ENCODE measurements around the gene ECHS1. TPM values are rescaled to one million over a fixed set of nuclear protein-coding genes. Genes with fewer than 3 reads are reported as not detected.

ECHS1 gene
- total RNA-seq, 2 experiments from 2014 or later: 34.0 to 50.2 TPM

DNA sequence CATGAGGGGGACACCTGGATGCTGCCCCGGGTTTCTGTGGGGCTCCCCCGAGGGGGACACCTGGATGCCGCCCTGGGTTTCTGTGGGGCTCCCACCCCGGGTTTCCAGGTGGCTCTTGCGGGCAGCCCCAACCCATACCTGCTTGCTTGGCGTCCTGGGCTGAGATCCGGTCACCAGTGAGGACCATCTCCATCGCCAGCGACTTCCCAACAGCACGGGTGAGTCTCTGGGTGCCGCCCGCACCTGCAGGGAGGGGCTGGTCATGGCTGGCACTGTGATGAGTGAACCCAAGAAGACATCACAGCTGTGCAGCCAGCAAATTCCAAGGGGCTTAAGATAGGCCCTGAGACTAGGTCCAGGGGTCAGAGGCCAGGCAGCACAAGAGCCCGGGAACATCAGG is 6.4 kb downstream of the ECHS1 start:
- CTCF ChIA-PET: no interaction called here
- no peak for ATAC-seq
- Mint-ChIP-seq H3K4me3 (no peak overlapping the region), H3K4me1 (peaks cover 7% of the 10 kb centered on the region), H3K27me3 (no peaks in the 10 kb centered on the region), H3K36me3 (peaks cover 2% of the 10 kb centered on the region), H3K9me3 (ENCODE audit: low read depth) (no peaks in the 10 kb centered on the region), H3K27ac (no peak overlapping the region)
- no peak for DNase-seq

DNA sequence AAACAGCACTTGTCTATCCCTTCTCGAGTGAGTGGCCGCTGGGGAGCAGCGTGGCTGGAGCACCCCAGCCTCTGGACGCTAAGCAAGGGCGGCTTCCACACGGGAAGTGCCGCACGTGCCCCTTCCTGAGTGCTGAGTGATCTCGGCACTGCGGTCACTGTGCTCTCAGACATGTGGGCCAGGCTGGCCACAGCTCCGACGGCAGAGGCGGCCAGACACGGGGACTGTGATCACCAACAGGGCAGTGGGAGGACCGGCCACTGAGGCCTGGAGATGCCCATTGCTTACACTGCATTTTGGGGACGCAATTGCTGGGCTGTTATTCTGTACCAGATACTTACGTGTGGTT is 7.0 kb downstream of the ECHS1 start:
- Mint-ChIP-seq H3K9me3 (ENCODE audit: low read depth) (no peaks in the 10 kb centered on the region), H3K36me3 (peaks cover 2% of the 10 kb centered on the region), H3K4me1 (peaks cover 10% of the 10 kb centered on the region), H3K27me3 (no peaks in the 10 kb centered on the region), H3K4me3 (no peak overlapping the region), H3K27ac (no peak overlapping the region)
- CTCF ChIA-PET: no interaction called here
- DNase-seq: no peak
- ATAC-seq: no peak

- Mint-ChIP-seq H3K36me3 (peaks cover 2% of the 10 kb centered on the region), H3K27ac (no peak overlapping the region), H3K4me1 (peaks cover 10% of the 10 kb centered on the region), H3K4me3 (no peak overlapping the region), H3K27me3 (no peaks in the 10 kb centered on the region), H3K9me3 (ENCODE audit: low read depth) (no peaks in the 10 kb centered on the region)
- ATAC-seq: no peak
- DNase-seq: no peak
- CTCF ChIA-PET: no interaction called here
Observed at GRCh38 chr10:133365461-133366129, 7.6 kb downstream of the ECHS1 start.

DNA sequence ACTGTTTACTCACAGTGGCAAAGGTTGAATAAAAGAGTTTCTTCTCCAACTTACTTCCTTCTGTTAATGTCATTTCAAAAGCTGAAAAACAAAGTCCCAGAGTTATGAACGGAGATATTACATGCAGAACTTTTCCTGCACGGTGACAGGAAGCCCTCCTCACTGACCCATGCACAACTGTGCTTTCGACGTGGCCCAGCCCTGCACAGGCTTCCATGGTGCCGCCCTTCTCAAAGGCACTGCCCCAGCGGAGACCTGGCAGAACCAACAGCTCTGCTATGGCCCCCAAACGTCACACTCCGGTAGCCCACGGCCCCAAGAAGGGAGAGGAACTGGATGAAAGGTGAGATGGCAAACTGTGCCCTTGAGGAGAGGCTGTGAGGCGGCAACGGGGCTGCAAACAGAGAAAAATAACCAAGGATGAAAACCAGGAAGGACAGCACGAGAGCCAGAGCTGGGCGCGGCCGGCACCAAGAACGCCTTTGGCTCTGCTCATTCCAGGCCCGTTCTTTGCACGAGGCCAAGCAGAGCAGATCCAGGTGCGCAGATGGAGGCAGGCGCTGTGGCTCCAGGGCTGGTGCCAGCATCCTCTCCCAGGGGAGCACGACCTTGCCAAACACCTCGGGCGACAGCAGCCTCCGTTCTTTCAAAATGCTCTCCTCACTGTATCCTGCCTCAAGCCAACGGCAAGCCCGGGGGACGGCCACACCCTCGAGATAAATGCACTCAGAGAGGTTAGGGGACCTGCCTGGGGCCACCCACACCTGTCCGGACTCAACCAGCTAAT is 8.3 kb downstream of the ECHS1 start:
- DNase-seq: no peak
- ATAC-seq: no peak
- no peaks in the 10 kb centered on the region for H3K9me3 Mint-ChIP-seq (ENCODE audit: low read depth)
- peaks cover 2% of the 10 kb centered on the region for H3K36me3 Mint-ChIP-seq
- no peak overlapping the region for H3K4me3 Mint-ChIP-seq
- no peaks in the 10 kb centered on the region for H3K27me3 Mint-ChIP-seq
- H3K27ac Mint-ChIP-seq: no peak overlapping the region
- H3K4me1 Mint-ChIP-seq: peaks cover 10% of the 10 kb centered on the region
- CTCF ChIA-PET: interaction anchor here (1.8 to 2.0 kb wide), 2 partner anchors 35 to 73 kb away, joined by 5 to 6 read pairs; no protein-coding TSS in a partner anchor

DNA sequence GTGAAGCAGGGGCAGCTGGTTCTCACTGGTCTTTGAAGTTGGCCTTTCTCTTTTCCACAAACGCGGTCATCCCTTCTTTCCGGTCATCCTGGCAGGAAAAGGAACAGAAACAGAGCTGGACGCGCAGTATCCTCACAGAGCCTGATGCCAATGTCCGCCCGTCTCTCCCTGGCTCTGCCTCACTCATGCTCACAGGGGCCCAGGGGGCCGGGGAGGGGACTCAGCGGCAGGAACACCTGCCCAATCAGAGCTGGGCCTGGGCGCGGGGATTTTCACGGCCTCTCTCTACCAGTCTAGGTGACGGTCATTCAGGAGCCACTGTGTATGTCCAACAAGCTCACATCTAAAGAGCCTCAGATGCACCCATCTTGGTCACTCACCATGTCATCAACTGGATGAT is 10.3 kb downstream of the ECHS1 start:
- Mint-ChIP-seq H3K27me3 (no peaks in the 10 kb centered on the region), H3K36me3 (peaks cover 2% of the 10 kb centered on the region), H3K27ac (no peak overlapping the region), H3K4me3 (no peak overlapping the region), H3K4me1 (peaks cover 10% of the 10 kb centered on the region), H3K9me3 (ENCODE audit: low read depth) (no peaks in the 10 kb centered on the region)
- CTCF ChIA-PET: interaction anchor here (1.8 kb wide), 1 partner anchor 75 kb away, joined by 5 read pairs; no protein-coding TSS in a partner anchor
- ATAC-seq: no peak
- no peak for DNase-seq

GRCh38 chr10:133361773-133362441 is 11.2 kb downstream of the ECHS1 start:
- H3K27me3 Mint-ChIP-seq: no peaks in the 10 kb centered on the region
- peaks cover 10% of the 10 kb centered on the region for H3K4me1 Mint-ChIP-seq
- peaks cover 2% of the 10 kb centered on the region for H3K36me3 Mint-ChIP-seq
- no peak for DNase-seq
- peak overlapping the region; percentile 16 for H3K27ac Mint-ChIP-seq
- H3K9me3 Mint-ChIP-seq (ENCODE audit: low read depth): no peaks in the 10 kb centered on the region
- peak overlapping the region; percentile 13 for H3K4me3 Mint-ChIP-seq
- no peak for ATAC-seq
- CTCF ChIA-PET: interaction anchor here (0.6 to 1.9 kb wide), 4 partner anchors 9 to 47 kb away, joined by 3 to 8 read pairs (median 4); partner anchors contain the start of gene PRAP1

DNA sequence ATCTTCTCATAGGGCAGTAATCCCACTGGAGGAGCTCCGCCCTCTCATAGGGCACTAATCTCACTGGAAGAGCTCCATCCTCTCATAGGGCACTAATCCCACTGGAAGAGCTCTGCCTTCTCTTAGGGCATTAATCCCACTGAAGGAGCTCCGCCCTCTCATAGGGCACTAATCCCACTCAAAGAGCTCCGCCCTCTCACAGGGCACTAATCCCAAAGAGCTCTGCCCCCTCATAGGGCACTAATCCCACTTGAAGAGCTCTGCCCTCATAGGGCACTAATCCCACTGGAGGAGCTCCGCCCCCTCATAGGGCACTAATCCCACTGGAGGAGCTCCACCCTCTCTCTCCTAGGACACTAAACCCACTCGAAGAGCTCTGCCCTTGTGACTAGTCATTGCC is 11.9 kb downstream of the ECHS1 start:
- Mint-ChIP-seq H3K36me3 (peaks cover 2% of the 10 kb centered on the region), H3K27me3 (no peaks in the 10 kb centered on the region), H3K27ac (no peak overlapping the region), H3K4me3 (peak overlapping the region; percentile 13), H3K4me1 (peaks cover 10% of the 10 kb centered on the region), H3K9me3 (ENCODE audit: low read depth) (no peaks in the 10 kb centered on the region)
- ATAC-seq: no peak
- DNase-seq: no peak
- CTCF ChIA-PET: interaction anchor here (0.8 to 1.9 kb wide), 3 partner anchors 9 to 31 kb away, joined by 4 to 8 read pairs (median 4); partner anchors contain the start of gene PRAP1

DNA sequence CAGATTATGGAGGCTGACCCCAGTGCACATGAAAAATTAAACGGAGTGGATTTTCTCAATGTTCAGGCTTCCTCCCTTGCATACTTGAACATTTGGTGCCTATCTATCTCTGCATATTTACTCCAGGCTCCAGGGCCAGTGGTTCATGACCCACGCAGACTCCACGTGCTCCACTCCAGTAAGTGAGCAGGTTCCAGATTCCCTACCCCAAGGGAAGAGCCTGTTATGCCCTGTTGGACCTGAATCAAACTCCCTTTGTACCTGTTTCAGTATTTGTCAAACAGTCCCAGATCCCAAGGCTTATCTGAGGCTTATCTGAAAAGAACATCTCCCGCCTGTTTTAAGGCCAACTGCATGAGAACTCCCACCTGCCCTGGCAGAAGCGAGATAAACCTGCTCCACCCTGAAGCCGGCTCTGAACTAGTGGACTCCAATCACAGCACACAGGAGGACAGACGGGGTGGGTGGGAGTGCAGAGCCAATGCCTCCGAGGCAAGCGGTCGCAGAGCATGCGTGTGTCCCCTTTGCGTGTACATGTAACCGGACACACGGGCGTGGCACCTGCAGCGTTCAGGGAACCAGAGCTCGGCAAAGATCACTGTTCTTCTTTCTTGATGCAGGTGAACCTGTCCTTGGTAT is 13.1 kb downstream of the ECHS1 start:
- Mint-ChIP-seq H3K36me3 (peaks cover 2% of the 10 kb centered on the region), H3K9me3 (ENCODE audit: low read depth) (no peaks in the 10 kb centered on the region), H3K4me1 (peaks cover 13% of the 10 kb centered on the region), H3K27ac (no peak overlapping the region), H3K27me3 (no peaks in the 10 kb centered on the region), H3K4me3 (no peak overlapping the region)
- ATAC-seq (no peak), DNase-seq (no peak)
- CTCF ChIA-PET: no interaction called here

GRCh38 chr10:133359554-133359971 is 13.6 kb downstream of the ECHS1 start:
- Mint-ChIP-seq H3K4me3 (no peak overlapping the region), H3K9me3 (ENCODE audit: low read depth) (no peaks in the 10 kb centered on the region), H3K27me3 (no peaks in the 10 kb centered on the region), H3K36me3 (peaks cover 2% of the 10 kb centered on the region), H3K4me1 (peaks cover 13% of the 10 kb centered on the region), H3K27ac (no peak overlapping the region)
- ATAC-seq: no peak
- DNase-seq: no peak
- CTCF ChIA-PET: interaction anchor here (1.0 to 1.5 kb wide), 2 partner anchors 30 to 45 kb away, joined by 3 to 7 read pairs; no protein-coding TSS in a partner anchor

DNA sequence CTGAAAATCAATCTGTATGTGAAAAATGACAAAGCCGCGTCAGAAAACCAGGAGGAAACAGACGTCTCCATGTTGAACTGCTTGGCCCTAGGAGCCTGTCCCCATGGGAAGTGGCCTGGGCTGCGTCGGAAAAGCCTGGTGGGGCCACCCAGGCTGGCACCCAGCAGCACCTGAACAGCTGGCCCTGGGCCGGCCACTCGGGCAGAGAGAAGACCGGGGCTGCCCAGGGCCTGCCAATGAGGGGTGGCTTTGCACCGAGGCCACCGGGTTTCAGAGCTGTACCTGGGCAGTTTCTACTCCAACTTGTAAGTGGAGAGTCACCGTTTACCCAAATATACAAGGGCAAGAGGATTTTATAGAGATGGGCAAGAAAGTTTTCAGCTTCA is 14.2 kb downstream of the ECHS1 start:
- Mint-ChIP-seq H3K9me3 (ENCODE audit: low read depth) (no peaks in the 10 kb centered on the region), H3K4me3 (no peak overlapping the region), H3K27ac (no peak overlapping the region), H3K4me1 (peaks cover 13% of the 10 kb centered on the region), H3K36me3 (peaks cover 2% of the 10 kb centered on the region), H3K27me3 (no peaks in the 10 kb centered on the region)
- no peak for ATAC-seq
- CTCF ChIA-PET: interaction anchor here (0.6 to 1.5 kb wide), 3 partner anchors 28 to 45 kb away, joined by 3 to 7 read pairs (median 3); no protein-coding TSS in a partner anchor
- DNase-seq: no peak

- no peaks in the 10 kb centered on the region for H3K9me3 Mint-ChIP-seq (ENCODE audit: low read depth)
- no peak overlapping the region for H3K4me3 Mint-ChIP-seq
- H3K27ac Mint-ChIP-seq: no peak overlapping the region
- peaks cover 2% of the 10 kb centered on the region for H3K36me3 Mint-ChIP-seq
- no peaks in the 10 kb centered on the region for H3K27me3 Mint-ChIP-seq
- peak; percentile 28 for ATAC-seq
- DNase-seq: no peak
- CTCF ChIA-PET: interaction anchor here (0.6 to 1.5 kb wide), 7 partner anchors 10 to 83 kb away, joined by 3 to 7 read pairs (median 3); no protein-coding TSS in a partner anchor
- peaks cover 13% of the 10 kb centered on the region for H3K4me1 Mint-ChIP-seq
Observed at GRCh38 chr10:133358162-133358924, 14.8 kb downstream of the ECHS1 start.

GRCh38 chr10:133357285-133358161 is 15.6 kb downstream of the ECHS1 start, which contains the start of gene FUOM:
Gene FUOM (minus strand): TSS chr10:133358019. CDS start chr10:133358007, 12 bp downstream.
- peaks cover 2% of the 10 kb centered on the region for H3K36me3 Mint-ChIP-seq
- ATAC-seq: peak; percentile 91
- peak; percentile 75 for DNase-seq

More at GRCh38 chr10:133357285-133358161, 15.6 kb downstream of the ECHS1 start, which contains the start of gene FUOM:
- peak within 1 kb of the TSS; percentile 62 for H3K4me3 Mint-ChIP-seq
- no peaks in the 10 kb centered on the region for H3K27me3 Mint-ChIP-seq
- CTCF ChIA-PET: interaction anchor here (0.7 to 1.5 kb wide), 5 partner anchors 9 to 82 kb away, joined by 3 to 7 read pairs (median 3); no protein-coding TSS in a partner anchor
- no peak within 1 kb of the TSS for H3K27ac Mint-ChIP-seq
- H3K4me1 Mint-ChIP-seq: peaks cover 13% of the 10 kb centered on the region
- H3K9me3 Mint-ChIP-seq (ENCODE audit: low read depth): no peaks in the 10 kb centered on the region

Data from activated CD8-positive, alpha-beta memory T cell treated with anti-CD3 and anti-CD28 coated beads, Interleukin-2, amount 10 ng/mL, durations not matched to agents 7 days and 5 days (primary cell).